MCF 10A (cell line): ENCODE results near the gene CAMP. TPM values are rescaled to one million over a fixed set of nuclear protein-coding genes. Genes with fewer than 3 reads are reported as not detected.
A peak's percentile ranks its signal among the peaks of the same experiment; 100 is the strongest.

ENCODE experiments used
- BruUV-seq: library from RNA; stranded (reverse); fragments of 400-500 nt; replicated peaks from 2 replicates; lab custom pipeline; 2021; lab: Mats Ljungman, UMichigan
- CTCF ChIA-PET: fragments of 300-600 bp; sonication (Branson Sonifier 250); formaldehyde crosslinking; extraction: SDS; loops from one replicate; lab custom pipeline; 2021; ENCODE audit warnings: antibody characterized with exemption, inconsistent platforms; lab: Yijun Ruan, JAX
- POLR2A ChIA-PET: fragments of 300-600, 350-650 bp; sonication (Branson Sonifier 250); formaldehyde crosslinking; extraction: SDS; loops from one replicate; lab custom pipeline; 2020; ENCODE audit warnings: antibody characterized with exemption, inconsistent platforms; lab: Yijun Ruan, JAX
- DNase-seq: peaks from one replicate; pipeline ENCODE4 v3.0.0-alpha.2; 2018; ENCODE audit not compliant: unreplicated experiment
- H3K27ac Mint-ChIP-seq: one replicate; pipeline ENCODE4 v1.8.0; 2022; ENCODE audit warnings: mild to moderate bottlenecking, low read depth, mixed read lengths; ENCODE audit not compliant: unreplicated experiment
- H3K27me3 Mint-ChIP-seq: one replicate; pipeline ENCODE4 v1.8.0; 2022; ENCODE audit warnings: mixed read lengths; ENCODE audit not compliant: insufficient read depth, unreplicated experiment
- H3K36me3 Mint-ChIP-seq: one replicate; pipeline ENCODE4 v1.8.0; 2022; ENCODE audit warnings: mild to moderate bottlenecking, moderate library complexity, mixed read lengths; ENCODE audit not compliant: insufficient read depth, unreplicated experiment
- H3K4me1 Mint-ChIP-seq: one replicate; pipeline ENCODE4 v1.8.0; 2022; ENCODE audit warnings: mixed read lengths; ENCODE audit not compliant: insufficient read depth, unreplicated experiment
- H3K4me3 Mint-ChIP-seq: one replicate; pipeline ENCODE4 v1.8.0; 2022; ENCODE audit warnings: mild to moderate bottlenecking, moderate library complexity, mixed read lengths; ENCODE audit not compliant: unreplicated experiment
- H3K9me3 Mint-ChIP-seq: one replicate; pipeline ENCODE4 v1.8.0; 2022; ENCODE audit warnings: mixed read lengths; ENCODE audit not compliant: unreplicated experiment
- intact Hi-C: fragments of 100-400 bp; cut with micrococcal nuclease; formaldehyde crosslinking; loops from 2 replicates; pipeline ENCODE4 v1.14.1; 2022
- total RNA-seq: library from RNA; stranded (reverse); gene quantifications from 2 replicates; pipeline ENCODE4 v1.2.3, GENCODE V29; 2022
- TF ChIP-seq, protein P1 (sequence below): fragments of 200-600 bp; IDR thresholded peaks from one replicate; pipeline ENCODE4 v1.8.0; 2022; ENCODE audit warnings: antibody characterized with exemption, mild to moderate bottlenecking; ENCODE audit not compliant: unreplicated experiment

CAMP gene
- total RNA-seq, 1 experiment from 2014 or later: 0.72 TPM

DNA sequence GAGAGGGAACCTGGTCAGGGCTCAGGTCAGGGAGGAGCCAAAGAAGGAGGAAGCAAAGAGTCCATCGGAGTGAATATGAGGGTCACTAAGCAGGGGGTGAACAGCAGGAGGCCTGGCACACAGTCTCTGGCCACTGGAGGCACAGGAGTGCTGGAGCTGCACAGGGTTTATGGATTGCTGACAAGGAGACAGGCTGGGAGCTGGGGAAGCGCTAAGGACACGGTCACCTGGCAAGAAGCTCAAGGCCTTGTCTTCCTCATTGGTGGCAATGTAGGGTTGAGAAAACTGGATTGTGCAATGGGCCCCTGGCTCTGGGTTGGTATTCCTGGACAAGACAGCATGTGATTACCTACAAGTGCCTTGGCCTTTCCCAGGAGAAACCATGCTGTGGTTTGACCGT lies 5.8 kb upstream of the CAMP start:
- Mint-ChIP-seq H3K4me3 (no peak overlapping the region), H3K27me3 (no peaks in the 10 kb centered on the region), H3K4me1 (peaks cover 12% of the 10 kb centered on the region), H3K9me3 (no peaks in the 10 kb centered on the region), H3K27ac (no peak overlapping the region), H3K36me3 (peaks cover 7% of the 10 kb centered on the region)
- DNase-seq: peak; percentile 25
- intact Hi-C loops: no loop called here
- CTCF ChIA-PET: no interaction called here
- POLR2A ChIA-PET: no interaction called here
- TF ChIP-seq, protein P1, sequence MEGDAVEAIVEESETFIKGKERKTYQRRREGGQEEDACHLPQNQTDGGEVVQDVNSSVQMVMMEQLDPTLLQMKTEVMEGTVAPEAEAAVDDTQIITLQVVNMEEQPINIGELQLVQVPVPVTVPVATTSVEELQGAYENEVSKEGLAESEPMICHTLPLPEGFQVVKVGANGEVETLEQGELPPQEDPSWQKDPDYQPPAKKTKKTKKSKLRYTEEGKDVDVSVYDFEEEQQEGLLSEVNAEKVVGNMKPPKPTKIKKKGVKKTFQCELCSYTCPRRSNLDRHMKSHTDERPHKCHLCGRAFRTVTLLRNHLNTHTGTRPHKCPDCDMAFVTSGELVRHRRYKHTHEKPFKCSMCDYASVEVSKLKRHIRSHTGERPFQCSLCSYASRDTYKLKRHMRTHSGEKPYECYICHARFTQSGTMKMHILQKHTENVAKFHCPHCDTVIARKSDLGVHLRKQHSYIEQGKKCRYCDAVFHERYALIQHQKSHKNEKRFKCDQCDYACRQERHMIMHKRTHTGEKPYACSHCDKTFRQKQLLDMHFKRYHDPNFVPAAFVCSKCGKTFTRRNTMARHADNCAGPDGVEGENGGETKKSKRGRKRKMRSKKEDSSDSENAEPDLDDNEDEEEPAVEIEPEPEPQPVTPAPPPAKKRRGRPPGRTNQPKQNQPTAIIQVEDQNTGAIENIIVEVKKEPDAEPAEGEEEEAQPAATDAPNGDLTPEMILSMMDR: no peak
- BruUV-seq: no TSS peak

GRCh38 chr3:48218537-48218936 lies 4.8 kb upstream of the CAMP start:
- Mint-ChIP-seq H3K4me1 (peaks cover 16% of the 10 kb centered on the region), H3K27ac (no peak overlapping the region)
- CTCF ChIA-PET: no interaction called here

DNA sequence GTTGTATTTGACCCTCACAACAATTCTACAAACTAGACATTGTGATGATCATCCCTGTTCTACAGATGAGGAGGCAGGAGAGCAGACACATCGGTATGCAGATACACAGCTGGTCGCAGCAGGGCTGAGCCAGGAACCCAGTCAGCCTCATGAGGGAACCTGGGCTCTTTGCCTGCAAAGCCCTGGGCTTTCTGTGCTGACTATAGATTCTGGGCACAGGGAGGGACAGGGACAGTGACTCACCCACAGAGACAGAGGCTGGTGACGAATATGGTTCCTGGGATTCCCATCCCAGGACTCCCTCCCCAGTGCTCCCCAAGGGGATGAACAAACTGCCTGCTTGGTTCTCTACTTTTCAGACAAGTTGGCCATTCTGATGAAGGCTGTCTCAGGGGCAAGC lies 3.8 kb upstream of the CAMP start:
- BruUV-seq: no TSS peak
- CTCF ChIA-PET: no interaction called here
- H3K27me3 Mint-ChIP-seq: no peaks in the 10 kb centered on the region
- no peak for DNase-seq
- intact Hi-C loops: no loop called here
- H3K4me1 Mint-ChIP-seq: peaks cover 19% of the 10 kb centered on the region
- H3K4me3 Mint-ChIP-seq: no peak overlapping the region
- H3K9me3 Mint-ChIP-seq: no peaks in the 10 kb centered on the region
- TF ChIP-seq, protein P1: no peak
- POLR2A ChIA-PET: interaction anchor here (0.9 kb wide), 1 partner anchor 61 kb away, joined by 4 read pairs; no protein-coding TSS in a partner anchor
- no peak overlapping the region for H3K27ac Mint-ChIP-seq
- H3K36me3 Mint-ChIP-seq: peaks cover 7% of the 10 kb centered on the region

More at GRCh38 chr3:48218537-48218936, 4.8 kb upstream of the CAMP start:
- DNase-seq: no peak
- TF ChIP-seq, protein P1: no peak
- peaks cover 7% of the 10 kb centered on the region for H3K36me3 Mint-ChIP-seq
- no peak overlapping the region for H3K4me3 Mint-ChIP-seq
- no peaks in the 10 kb centered on the region for H3K9me3 Mint-ChIP-seq
- BruUV-seq: no TSS peak
- intact Hi-C loops: no loop called here
- H3K27me3 Mint-ChIP-seq: no peaks in the 10 kb centered on the region
- POLR2A ChIA-PET: interaction anchor here (0.9 kb wide), 1 partner anchor 62 kb away, joined by 4 read pairs; no protein-coding TSS in a partner anchor

- Mint-ChIP-seq H3K9me3 (no peaks in the 10 kb centered on the region), H3K36me3 (peaks cover 7% of the 10 kb centered on the region), H3K27ac (no peak overlapping the region), H3K4me3 (no peak overlapping the region), H3K27me3 (no peaks in the 10 kb centered on the region), H3K4me1 (peaks cover 19% of the 10 kb centered on the region)
- BruUV-seq: no TSS peak
- ChIA-PET POLR2A (interaction anchor here (1.6 kb wide), 1 partner anchor 20 kb away, joined by 4 read pairs; the partner anchor contains the start of gene ZNF589), CTCF (interaction anchor here (1.2 to 1.5 kb wide), 2 partner anchors 13 to 215 kb away, joined by 3 to 4 read pairs; no protein-coding TSS in a partner anchor)
- DNase-seq: no peak
- intact Hi-C loops: no loop called here
- TF ChIP-seq, protein P1: no peak
These were observed 2.5 kb upstream of the CAMP start for GRCh38 chr3:48220746-48221145.
